ENCODE data around the gene CCR5.
"Not testable (repeated sequence)": the region's sequence is repeated elsewhere in the genome, so short reads cannot be mapped to it uniquely, and the experiment has no call there.

Gene CCR5

DNA sequence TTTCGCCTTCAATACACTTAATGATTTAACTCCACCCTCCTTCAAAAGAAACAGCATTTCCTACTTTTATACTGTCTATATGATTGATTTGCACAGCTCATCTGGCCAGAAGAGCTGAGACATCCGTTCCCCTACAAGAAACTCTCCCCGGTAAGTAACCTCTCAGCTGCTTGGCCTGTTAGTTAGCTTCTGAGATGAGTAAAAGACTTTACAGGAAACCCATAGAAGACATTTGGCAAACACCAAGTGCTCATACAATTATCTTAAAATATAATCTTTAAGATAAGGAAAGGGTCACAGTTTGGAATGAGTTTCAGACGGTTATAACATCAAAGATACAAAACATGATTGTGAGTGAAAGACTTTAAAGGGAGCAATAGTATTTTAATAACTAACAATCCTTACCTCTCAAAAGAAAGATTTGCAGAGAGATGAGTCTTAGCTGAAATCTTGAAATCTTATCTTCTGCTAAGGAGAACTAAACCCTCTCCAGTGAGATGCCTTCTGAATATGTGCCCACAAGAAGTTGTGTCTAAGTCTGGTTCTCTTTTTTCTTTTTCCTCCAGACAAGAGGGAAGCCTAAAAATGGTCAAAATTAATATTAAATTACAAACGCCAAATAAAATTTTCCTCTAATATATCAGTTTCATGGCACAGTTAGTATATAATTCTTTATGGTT, at the start of gene CCR5:
CCR5 (plus strand) TSS at position 108 of the 680 bp plus-strand sequence. CDS start 1,957 bp downstream, outside the sequence.
- no peak for DNase-seq (ENCODE audit: low read depth in 2 of 2)

- DNase-seq (ENCODE audit: low read depth in 2 of 2), result no peak
These were observed 49.2 kb upstream of the CCR5 start for GRCh38 chr3:46321461-46322104.

- DNase-seq (ENCODE audit: low read depth in 2 of 2), result no peak
These were observed 46.7 kb upstream of the CCR5 start for GRCh38 chr3:46324036-46324435.

DNA sequence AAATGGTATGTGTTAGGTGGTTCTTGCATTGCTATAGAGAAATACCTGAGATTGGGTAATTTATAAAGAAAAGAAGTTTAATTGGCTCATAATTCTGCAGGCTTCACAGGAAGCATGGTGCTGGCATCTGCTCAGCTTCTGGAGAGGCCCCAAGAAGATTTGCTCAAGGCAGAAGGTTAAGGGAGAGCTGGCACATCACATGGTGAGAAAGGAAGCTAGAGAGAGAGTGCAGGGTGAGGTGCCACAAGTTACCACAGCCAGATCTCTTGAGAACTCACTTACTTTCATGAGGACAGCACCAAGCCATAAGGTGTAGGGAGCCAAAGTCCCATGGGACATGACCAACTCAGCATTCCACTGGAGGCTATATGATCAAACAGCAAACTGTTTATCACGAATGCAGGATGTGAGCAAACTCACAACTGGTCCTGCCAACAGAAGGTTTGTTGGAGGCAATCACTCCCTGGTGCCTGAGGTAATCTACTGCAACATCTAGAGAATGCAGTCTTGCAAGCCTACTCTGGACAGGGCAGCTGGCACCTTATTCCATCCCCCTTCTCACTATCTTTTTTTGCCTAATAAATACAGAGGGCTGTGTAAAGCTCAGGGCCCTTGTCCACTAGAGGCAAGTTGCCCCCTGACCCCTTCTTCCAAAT, 45.0 kb upstream of the CCR5 start:
- no peak for DNase-seq (ENCODE audit: low read depth in 2 of 2)

DNA sequence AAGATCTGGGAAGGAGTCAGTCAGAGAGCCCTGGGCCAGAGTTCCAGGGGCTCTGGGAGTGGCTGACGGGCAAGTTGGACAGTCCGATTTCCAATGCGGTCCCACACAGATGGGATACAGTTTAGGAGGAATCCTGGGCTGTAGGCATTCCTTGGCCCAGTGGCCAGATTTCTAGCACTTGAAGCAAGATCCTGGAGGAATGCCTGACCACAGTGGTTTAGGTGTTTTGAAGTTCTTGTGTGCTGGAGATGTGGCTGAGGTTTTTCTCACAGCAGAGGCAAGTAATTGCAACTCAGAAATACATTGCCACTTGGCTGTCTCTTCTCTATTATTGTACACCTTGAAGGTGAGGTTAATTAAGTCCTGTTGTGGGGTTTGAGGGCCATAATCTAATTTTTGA, 40.1 kb upstream of the CCR5 start:
- DNase-seq (ENCODE audit: low read depth in 2 of 2), result not testable (repeated sequence)

- DNase-seq (ENCODE audit: low read depth in 2 of 2), result no peak
These were observed 35.8 kb upstream of the CCR5 start for GRCh38 chr3:46334741-46335478.

GRCh38 chr3:46335541-46335940, 35.2 kb upstream of the CCR5 start:
- DNase-seq (ENCODE audit: low read depth in 2 of 2), result no peak

- no peak for DNase-seq (ENCODE audit: low read depth in 2 of 2)
These were observed 32.8 kb upstream of the CCR5 start for GRCh38 chr3:46337911-46338310.

- DNase-seq (ENCODE audit: low read depth in 2 of 2), result no peak
These were observed 31.9 kb upstream of the CCR5 start for GRCh38 chr3:46338840-46339239.

GRCh38 chr3:46344476-46344875, 26.3 kb upstream of the CCR5 start:
- DNase-seq (ENCODE audit: low read depth in 2 of 2), result no peak

DNA sequence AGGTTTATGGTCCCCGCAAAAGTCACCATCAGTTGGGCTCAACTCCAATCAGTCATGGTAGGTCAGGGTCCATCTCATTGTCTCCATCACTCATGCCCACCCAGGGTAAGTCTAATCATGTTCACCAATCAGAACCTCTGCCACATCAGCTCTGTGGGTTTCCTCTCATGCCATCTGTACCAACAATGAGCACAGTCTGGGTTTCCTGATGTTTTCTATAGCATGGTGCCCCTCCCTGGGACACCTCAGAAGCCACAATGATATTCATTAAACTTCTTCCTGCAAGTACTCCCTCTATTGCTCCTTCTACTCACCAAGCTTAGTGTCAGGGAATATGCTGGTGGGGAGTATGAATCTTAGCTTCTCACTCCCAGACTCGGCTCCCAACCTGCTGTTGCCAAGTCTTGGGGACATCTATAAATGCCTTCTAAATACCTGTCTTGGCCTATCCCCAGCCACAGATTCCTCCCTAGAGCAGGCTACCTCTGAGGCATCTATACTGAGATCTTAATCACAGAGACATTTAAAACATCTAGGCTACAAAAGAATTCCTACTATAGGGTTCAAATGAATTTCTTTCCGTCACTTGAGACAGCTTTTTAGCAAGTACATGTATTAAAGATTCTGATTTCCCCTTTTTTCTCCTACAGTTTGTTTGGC, 21.8 kb upstream of the CCR5 start:
- no peak for DNase-seq (ENCODE audit: low read depth in 2 of 2)

GRCh38 chr3:46349484-46350261, 21.1 kb upstream of the CCR5 start:
- no peak for DNase-seq (ENCODE audit: low read depth in 2 of 2)

DNA sequence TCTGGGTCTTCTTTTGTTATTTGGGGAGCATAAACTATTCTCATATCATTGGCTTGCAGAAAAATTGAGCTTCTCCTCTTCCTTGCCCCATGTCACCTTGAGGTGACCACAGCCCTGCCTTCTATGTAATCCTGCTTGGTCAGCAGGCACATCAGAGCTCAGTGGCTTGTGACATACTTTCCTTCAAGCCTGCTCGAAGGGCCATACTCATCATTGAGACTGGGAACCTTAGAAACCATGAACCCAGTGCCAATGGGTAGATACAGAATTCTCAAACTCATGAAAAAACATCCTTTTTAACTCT, 20.5 kb upstream of the CCR5 start:
- no peak for DNase-seq (ENCODE audit: low read depth in 2 of 2)

GRCh38 chr3:46351646-46352045, 19.1 kb upstream of the CCR5 start:
- no peak for DNase-seq (ENCODE audit: low read depth in 2 of 2)

GRCh38 chr3:46353090-46353489, 17.7 kb upstream of the CCR5 start:
- DNase-seq (ENCODE audit: low read depth in 2 of 2), result no peak

DNA sequence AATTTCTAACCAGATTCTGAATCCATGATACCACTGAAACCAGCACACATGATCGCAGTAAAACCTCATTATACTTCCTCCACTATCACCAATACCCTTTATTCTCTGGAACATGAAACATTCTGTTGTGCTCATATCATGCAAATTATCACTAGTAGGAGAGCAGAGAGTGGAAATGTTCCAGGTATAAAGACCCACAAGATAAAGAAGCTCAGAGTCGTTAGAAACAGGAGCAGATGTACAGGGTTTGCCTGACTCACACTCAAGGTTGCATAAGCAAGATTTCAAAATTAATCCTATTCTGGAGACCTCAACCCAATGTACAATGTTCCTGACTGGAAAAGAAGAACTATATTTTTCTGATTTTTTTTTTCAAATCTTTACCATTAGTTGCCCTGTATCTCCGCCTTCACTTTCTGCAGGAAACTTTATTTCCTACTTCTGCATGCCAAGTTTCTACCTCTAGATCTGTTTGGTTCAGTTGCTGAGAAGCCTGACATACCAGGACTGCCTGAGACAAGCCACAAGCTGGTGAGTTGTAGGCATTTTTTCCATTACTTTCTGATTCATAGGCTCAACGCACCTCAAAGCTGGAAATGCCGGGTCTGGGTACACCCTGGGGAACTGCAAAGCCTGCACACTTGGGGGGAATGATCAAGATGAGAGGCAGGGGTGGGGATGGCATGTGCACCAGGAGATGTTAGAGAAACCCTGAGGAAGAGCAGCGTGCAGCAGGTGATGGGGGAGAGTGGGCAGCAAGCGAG, 16.9 kb upstream of the CCR5 start, which contains the start of gene CCR2:
CCR2 (plus strand) TSS at position 465 of the 764 bp plus-strand sequence. CDS start 3,417 bp downstream, outside the sequence.
- no peak for DNase-seq (ENCODE audit: low read depth in 2 of 2)

GRCh38 chr3:46354478-46354877, 16.3 kb upstream of the CCR5 start:
- DNase-seq (ENCODE audit: low read depth in 2 of 2), result no peak

DNA sequence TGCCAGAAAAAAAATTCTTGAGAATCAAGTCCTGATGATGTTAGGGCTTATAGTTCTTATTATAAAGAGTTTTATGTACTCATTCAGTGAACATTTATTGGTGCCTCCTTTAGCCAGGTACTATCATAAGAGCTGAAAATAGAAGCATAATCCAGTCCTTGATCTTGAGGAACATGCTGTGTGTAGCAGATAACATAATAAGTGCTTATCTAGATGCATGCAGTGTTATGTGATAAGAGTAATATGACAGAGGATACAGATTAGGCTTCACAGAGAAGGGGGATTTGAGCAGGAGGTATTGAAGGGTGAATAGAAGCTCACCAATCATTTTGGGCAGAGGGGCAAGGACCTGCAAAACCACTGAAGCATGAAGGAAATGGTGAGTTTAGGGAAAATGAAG, 15.8 kb upstream of the CCR5 start:
- DNase-seq (ENCODE audit: low read depth in 2 of 2), result no peak

- no peak for DNase-seq (ENCODE audit: low read depth in 2 of 2)
These were observed 14.5 kb upstream of the CCR5 start for GRCh38 chr3:46356276-46356675.

DNA sequence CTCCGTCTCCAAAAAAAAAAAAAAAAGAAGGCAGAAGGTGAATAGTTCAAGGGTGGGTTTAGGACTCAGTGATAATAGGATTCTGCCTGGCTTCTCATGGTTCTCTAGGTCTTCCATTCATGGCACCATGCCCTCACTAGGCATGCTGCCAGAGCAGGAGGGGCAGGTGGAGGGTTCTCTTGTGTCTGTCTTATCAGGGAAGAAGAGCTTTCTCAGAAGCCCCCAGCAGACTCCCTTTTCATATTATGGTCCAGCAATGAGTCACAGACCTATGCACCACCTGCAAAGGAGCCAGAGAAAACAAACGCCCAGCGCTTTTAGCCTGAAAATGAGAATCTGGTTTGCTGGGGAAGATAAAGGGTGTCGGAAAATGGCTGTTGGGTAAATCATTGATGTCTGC, 13.8 kb upstream of the CCR5 start:
- no peak for DNase-seq (ENCODE audit: low read depth in 2 of 2)
